HG02642 (cell line): Measurements from ENCODE around the gene SULF2.

Experiments used
- ATAC-seq: cut with Tn5 transposase; IDR thresholded peaks from one replicate; pipeline ENCODE4 v1.9.1; 2021; ENCODE audit warnings: mild to moderate bottlenecking; ENCODE audit not compliant: unreplicated experiment, poor library complexity

SULF2 gene

DNA sequence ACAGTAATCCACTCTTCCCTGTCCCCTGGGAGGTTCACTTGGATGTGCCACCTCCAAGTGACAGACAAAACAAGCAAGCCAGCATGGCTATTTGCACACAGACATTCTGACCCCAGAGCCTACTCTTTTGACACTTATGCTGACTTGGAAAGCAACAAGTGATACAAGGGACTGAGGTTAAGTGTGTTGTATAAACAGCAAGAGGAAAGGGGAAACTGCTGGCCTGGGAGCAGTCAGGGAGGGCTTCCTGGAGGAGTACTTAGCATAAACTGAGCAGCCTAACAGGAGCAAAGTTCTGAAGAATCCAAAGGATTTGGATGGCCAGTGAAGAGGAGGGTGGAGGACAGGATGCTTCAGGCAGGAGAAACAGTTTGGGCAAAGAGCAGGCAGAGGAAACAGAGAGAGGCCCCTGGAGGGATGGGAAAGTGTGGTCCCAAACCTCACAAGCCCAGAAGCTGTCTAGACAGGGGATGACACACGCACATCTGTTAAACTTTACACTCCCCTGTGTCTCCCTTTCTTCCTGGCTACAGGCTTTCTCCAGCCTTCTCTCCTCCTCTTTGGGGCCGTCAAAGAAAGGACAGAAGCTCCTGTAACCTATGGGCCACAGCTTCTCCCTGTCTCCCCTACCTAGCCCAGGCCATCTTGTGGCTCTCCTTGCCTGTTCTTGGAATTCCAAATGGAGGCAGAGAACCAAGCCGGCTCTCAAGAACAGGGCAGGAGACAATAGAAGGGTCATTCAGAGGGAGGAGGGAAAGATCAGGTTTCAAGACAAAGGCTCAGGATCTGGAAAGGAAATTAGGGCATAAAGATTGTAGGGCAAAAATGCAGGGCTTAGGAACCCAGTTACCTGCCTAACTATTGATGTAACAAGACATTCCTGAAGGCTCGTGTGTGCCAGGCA lies 19.3 kb downstream of the SULF2 start:
- no peak for ATAC-seq

- ATAC-seq = no peak
Measured at GRCh38 chr20:47765271-47765670, 20.0 kb downstream of the SULF2 start.

DNA sequence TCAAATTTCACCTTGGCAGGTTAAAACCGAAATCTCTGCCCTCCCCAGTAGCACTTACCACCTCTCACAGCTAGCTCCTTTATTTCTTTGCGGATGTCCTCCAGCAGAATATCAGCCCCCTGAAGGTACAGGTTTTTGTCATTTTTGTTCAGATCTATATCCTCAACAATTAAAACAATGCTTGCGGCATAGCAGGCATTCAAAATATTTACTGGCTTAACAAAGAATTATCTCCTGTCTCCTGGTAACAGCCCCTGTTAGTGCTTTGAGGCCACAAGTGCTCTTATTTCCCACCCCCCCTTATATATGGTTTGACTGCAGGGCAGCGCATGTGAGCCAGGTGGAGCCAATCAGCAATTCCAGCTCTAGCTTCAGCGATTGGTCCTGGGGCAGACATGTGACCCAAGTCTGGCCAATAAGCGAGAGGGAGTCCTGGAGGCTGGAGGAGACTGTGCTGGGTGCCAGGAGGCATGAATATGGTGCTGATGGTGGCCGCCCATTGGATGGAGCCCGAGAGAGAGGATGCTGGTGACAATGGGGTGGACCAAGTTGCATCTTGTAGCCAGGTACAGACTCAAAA lies 21.0 kb downstream of the SULF2 start:
- ATAC-seq = no peak

DNA sequence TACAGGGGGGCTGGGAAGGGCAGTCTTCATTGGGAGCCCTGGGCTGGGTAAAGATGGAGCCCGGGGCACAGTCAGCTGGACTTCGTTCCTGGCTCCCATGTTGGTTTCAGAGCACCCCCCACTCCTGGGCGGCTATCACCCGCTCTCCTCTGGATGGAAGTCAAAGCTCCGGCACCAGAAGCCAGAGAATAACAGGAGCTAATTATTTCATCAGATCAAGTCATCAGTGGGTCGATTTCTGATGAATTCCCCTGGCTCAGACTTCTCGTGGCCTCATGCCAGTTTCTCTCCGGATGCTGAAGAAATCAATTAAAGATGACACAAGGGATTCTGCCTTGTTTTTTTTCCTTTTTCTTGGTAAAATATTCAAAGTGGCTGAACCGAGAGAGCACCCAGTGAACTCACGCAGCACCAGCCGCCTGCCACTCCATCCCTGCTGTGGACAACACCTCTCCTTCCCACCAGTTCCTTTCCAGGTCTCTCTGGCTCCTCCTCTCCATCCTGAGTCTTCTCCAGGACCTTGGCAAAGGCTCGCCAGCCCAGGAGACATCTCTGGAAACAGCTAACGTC lies 22.5 kb downstream of the SULF2 start:
- ATAC-seq = no peak

GRCh38 chr20:47761482-47762047 lies 23.7 kb downstream of the SULF2 start:
- ATAC-seq = no peak

- no peak for ATAC-seq
Measured at GRCh38 chr20:47760686-47761481, 24.4 kb downstream of the SULF2 start.

DNA sequence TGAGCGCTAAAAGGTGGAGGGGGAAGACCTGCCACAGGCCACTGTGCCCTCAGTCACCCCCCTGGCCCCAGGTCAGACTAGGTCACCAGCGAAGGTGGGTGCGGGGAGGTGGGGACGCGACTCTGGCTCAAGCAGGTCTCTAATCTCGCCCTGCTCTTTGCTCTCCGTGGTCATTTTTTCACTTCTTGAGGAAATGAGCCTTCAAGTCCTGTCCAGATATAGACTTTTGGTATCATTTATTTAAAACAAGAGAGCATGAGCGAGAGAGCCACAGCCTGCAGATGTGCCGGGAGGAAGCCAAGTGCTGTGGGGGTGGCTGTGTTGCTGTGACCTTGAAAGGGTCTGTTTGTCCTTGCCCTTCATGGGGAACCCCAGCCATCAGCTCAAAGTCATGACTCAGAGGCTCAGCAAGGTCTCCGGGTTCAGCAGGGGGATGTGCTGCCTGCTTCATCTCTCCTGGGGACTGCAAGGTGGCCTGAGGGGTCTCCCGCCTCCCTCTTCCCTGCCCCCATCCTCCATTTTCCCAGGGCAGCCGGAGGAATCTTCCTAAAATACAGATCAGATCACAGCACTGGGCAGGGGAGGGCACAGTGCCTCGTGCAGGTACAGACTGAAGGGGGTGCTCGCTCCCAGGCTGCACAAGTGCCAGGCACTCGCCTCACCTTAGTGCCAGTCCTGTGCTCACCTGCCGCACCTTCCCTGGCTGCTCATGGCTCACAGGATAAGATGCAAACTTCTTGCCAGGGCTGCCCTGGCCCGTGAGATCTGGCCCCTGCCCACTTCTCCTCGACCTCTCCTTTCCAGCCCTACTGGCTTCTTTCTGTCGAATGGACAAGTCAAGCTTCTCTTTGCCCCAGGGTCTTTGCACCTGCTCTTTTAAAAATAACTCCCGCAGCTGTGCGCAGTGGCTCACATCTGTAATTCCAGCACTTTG lies 26.5 kb downstream of the SULF2 start:
- ATAC-seq = no peak

- no peak for ATAC-seq
Measured at GRCh38 chr20:47757145-47758035, 27.9 kb downstream of the SULF2 start.

DNA sequence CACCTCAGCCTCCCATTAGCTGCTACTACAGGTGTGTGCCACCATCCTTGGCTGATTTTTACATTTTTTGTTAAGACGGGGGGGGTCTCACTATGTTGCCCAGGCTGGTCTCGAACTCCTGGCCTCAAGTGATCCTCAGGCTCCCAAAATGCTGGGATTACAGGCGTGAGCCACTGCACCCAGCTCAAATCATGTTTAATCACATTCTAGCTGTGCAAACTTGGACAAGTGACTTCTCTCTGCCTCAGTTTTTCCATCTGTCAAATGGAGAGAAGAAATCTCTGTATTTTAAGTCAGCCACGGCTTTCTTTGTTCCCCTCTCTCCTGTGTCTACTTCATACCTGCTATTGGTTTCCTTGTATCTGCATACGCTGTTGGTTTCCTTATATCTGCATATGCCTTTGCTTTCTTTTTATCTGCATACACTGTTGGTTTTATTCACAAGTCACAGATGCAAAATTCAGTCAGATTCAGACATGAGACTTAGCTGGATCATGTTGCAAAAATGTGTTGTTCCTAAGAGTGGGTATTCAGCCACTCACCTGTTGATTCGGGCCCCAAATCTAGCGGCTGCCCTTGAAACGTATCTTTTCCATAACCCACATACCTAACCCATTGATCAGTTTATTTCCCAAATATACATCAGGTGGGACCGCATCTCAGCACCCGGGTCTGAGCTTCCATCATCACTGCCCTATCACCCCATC lies 30.2 kb downstream of the SULF2 start:
- no peak for ATAC-seq

GRCh38 chr20:47754388-47754715 lies 30.9 kb downstream of the SULF2 start:
- no peak for ATAC-seq

DNA sequence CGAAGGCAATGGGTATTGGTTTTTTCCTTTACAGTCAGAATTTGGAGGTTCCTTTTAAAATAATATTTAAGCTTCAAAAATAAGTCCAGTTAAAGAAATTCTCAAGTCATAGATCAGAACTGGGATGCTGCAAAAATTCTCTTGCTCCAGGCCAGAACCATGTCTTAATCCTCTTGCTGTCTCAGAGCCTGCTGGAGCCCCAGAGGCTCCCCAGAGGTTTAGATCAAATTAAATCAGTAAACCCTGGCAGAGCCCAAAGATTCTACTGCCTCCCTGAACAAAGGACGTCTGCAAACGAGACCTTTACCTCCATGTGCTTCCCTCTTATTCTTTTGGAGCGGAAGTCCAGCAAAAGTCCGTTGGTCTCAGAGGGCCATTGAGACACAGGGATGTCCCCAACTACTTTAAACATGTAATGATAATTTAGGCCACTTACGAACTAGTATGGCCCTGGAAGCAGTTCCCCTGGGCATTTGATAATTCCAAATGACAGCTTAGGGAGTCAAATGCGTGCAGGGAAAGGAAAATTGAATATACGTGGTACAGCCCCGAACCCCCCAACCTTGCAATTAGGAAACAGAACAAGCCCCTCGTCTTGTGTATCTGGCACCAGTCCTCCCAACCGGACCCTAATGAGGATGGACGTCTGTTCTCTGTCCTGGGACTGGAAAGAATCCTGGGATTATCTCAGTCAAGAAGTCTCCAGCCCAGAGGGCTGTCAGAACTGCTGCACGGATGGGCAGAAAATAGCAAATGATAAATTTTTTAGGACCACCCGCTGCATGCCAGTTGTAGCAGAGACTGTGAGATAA lies 31.5 kb downstream of the SULF2 start:
- ATAC-seq = no peak

DNA sequence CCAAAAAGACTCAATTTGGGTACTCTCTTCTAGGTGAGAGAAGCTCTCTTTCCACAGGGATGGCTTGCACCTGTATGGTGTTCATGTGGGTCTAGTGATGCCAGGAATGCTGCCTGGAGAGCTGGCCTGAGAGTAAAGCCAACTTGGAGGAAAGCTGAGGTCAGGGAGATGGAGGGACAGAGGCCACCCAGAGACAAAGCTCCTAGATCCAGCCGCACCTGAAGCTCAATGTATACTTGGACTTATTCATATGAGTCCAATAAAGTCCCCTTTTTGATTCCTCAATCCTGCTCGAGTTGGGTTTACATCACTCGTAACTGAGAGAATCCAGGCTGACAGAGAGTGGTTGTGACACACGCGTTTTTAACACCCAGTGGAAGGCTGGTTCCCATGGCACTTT lies 33.8 kb downstream of the SULF2 start:
- no peak for ATAC-seq

DNA sequence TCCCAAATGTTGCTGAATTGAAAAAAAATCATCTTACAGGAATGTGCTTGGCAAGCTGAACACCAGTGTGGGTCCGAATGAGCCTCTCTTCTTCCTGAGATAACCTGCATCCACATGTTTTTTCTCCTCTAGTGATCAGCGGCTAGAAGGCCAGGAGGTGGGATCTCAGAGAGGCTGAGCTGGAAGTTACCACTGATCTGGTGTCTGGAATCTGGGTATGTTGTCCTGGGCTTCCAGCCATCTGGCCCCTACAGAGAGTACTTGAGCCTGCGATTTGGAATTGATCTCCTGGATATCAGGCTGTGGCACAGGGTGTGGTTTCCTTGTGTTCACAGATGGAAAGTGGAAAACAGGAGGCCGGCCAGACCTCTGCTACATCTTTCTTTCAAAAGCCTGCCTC lies 35.9 kb downstream of the SULF2 start:
- ATAC-seq = no peak

- no peak for ATAC-seq
Measured at GRCh38 chr20:47748823-47749222, 36.5 kb downstream of the SULF2 start.

DNA sequence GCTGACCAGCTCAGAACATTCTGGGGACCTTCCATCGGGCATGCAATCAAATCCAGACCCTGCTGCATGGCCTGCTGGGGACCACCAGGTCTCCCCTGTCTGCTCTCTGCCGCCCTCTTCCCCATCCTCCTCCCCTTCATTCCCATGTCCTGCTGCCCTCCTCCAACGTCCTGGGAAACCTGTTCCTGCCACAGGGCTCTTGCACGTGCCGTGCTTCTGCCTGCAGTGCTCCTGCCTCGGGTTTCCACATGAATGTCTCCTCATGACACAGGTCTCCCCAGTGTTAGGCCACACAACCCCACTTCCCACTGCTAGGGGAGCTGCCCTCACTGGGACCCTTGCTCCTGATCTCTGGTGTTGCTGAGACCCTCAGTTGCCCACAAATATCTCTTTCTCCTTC lies 37.2 kb downstream of the SULF2 start:
- ATAC-seq = no peak

DNA sequence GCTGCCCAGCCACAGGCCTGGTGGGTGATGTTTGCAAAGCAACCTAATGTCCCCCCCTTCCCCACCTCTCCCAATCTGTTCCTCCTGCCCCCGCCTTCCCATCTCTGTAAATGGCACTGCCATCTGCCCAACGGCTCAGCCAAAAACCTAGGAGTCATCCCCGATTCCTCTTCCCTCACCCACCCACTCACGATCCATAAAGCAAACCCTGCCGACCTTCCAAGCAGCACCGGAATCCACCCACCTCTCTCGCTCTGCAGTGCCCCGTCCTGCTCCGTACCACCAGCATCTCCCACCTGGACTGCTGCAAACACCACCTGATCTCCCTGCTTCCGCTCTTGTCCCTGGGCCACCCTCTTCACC lies 37.6 kb downstream of the SULF2 start:
- no peak for ATAC-seq

DNA sequence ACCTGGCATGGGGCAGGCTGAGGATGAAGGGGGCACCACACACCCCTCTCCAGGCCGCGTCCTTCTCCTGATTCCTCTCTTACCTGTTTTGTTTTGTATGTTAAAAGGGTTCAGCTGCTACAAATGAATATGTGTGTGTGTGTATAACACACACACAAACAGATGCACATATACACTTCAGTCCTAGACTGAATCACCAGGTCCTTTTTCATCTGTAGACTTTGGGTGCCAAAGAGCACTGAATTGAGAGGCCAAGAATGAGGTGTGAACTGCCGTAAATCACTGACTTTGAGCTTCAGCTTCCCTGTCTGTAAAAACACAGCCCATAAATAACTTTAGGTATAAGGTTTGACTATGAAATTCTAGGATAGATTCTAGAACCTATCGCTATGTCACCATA lies 40.5 kb downstream of the SULF2 start:
- ATAC-seq = no peak
